Mononuclear cell (primary cell): ENCODE measurements around the gene RIMBP3B. TPM values are rescaled to one million over a fixed set of nuclear protein-coding genes. Genes with fewer than 3 reads are reported as not detected.

Experiments used
- total RNA-seq: library from RNA; depleted of rRNA; stranded (reverse); fragments of >200 nt; gene quantifications from one replicate; pipeline ENCODE4 v1.2.3, GENCODE V29; 2012

RIMBP3B gene
- total RNA-seq, 1 donor = not detected

Other genes with a start within 250 kb of the RIMBP3B start
- gene HIC2, start 33.6 kb downstream of the RIMBP3B start, total RNA-seq = 8.5 TPM
- gene TMEM191C, start 83.6 kb downstream of the RIMBP3B start, total RNA-seq = 2.1 TPM
- 0.10 TPM for gene RIMBP3C, start 167.7 kb downstream of the RIMBP3B start, total RNA-seq
- gene UBE2L3, start 184.0 kb downstream of the RIMBP3B start, total RNA-seq = 28.0 TPM
- gene YDJC, start 246.3 kb downstream of the RIMBP3B start, total RNA-seq = 20.7 TPM
- gene CCDC116, start 249.0 kb downstream of the RIMBP3B start, total RNA-seq = not detected